ENCODE data around the gene IL11.

IL11 gene

GRCh38 chr19:55324662-55325061 lies 45.6 kb downstream of the IL11 start:
- DNase-seq (ENCODE audit: low read depth), result no peak

GRCh38 chr19:55322204-55322885 lies 47.9 kb downstream of the IL11 start:
- no peak for DNase-seq (ENCODE audit: low read depth)

GRCh38 chr19:55321466-55322137 lies 48.7 kb downstream of the IL11 start:
- DNase-seq (ENCODE audit: low read depth), result no peak

DNA sequence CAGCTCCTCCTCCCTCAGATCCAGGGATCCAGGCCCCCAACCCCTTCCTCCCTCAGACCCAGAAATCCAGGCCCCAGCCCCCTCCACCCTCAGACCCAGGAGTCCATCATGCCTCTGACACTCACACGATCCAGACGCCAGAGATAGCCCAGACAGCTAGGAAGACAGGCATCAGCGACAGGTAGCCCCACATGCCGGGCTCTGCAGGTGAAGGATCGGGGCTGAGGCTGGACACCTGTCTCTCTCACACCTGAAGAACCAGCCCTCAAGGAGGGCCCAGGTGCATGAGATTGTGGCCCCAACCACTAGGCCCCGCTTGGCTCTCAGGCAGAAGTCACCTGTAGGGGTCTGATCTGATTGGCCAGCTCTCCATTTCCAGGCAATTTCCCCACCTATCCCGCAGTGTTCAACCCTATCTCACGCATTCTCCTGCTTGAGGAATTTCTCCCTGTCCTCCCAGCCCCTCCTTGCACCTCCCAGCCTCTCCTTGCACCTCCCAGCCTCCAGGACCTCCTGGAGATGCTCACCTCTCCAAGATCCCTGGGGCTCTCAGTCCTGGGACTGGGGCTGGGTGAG lies 49.3 kb downstream of the IL11 start:
- DNase-seq (ENCODE audit: low read depth), result no peak

DNA sequence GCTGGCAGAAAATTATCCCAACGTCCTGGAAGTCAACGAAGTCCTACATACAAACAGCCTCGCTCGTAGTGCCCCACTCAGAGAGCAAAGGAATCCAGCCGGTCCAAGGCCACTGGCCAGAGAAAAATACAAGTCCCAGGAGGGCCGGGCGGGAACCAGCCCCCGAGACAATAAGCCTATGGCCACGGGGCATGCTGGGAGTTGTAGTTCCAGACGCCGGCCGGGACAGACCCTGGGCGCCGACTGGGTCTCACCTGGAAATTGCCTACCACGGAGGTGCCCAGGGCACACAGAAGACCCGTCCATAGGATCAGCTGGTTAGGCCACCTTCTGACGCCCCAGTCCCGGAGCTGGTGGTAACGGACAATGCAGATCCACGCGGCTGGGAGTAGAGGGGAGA lies 50.5 kb downstream of the IL11 start:
- no peak for DNase-seq (ENCODE audit: low read depth)

DNA sequence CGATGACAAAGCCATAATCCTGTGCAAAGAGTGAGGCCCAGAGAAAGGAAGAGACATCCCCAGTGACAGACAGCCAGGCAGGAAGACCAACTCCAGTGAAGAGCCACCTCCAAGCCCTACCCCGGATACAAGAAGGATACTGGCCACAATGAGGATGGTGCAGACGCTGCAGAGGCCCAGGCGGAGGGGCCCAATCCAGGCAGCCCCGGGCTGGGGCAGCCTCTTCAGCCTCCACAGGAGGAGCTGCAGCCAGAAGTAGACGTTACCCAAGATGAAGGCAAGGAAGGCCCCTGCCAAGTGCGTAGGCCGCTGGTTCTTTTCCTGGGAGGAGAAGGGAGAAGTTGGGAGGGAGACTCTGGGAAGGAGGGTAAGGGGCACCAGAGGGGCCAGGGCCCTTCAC lies 53.6 kb downstream of the IL11 start:
- no peak for DNase-seq (ENCODE audit: low read depth)

- no peak for DNase-seq (ENCODE audit: low read depth)
These were observed 54.2 kb downstream of the IL11 start for GRCh38 chr19:55315956-55316525.

- DNase-seq (ENCODE audit: low read depth), result no peak
These were observed 55.9 kb downstream of the IL11 start for GRCh38 chr19:55314396-55314795.

Measured in activated gamma-delta T cell treated with anti-CD3 and anti-CD28 coated beads, Interleukin-2, amount 50 U/mL, for 16 hours (primary cell).